IMR-90 (cell line): ENCODE measurements around the gene SLC22A12. TPM values are rescaled to one million over a fixed set of nuclear protein-coding genes. Genes with fewer than 3 reads are reported as not detected.

ENCODE experiments used
- ATAC-seq: fragments of 200-7000 bp; cut with Tn5 transposase; 2 replicates; pipeline ENCODE4 v1.9.1; 2020; ENCODE audit warnings: low read depth, mild to moderate bottlenecking, moderate library complexity
- BruUV-seq: library from RNA; stranded (reverse); fragments of 400-500 nt; replicated peaks from 2 replicates; lab custom pipeline; 2021; lab: Mats Ljungman, UMichigan
- CTCF ChIA-PET: fragments of 300-600 bp; formaldehyde crosslinking; extraction: SDS; loops from one replicate; lab custom pipeline; 2021; ENCODE audit warnings: antibody characterized with exemption; lab: Yijun Ruan, JAX
- POLR2A ChIA-PET: fragments of 300-600 bp; sonication (Branson Sonifier 250); formaldehyde crosslinking; loops from one replicate; lab custom pipeline; 2022; ENCODE audit warnings: antibody characterized with exemption; ENCODE audit not compliant: unreplicated experiment; lab: Charles Lee
- DNase-seq: peaks from one replicate; pipeline ENCODE4 v3.0.0; 2013
- H2AFZ ChIP-seq: replicated peaks from 2 replicates; pipeline ENCODE3; 2013; ENCODE audit warnings: low read length, mild to moderate bottlenecking; ENCODE audit not compliant: poor library complexity
- H2AK5ac ChIP-seq: 2 replicates; pipeline ENCODE4 v1.6.1; 2013; ENCODE audit warnings: low read depth, low read length, inconsistent platforms
- H2AK9ac ChIP-seq: replicated peaks from 2 replicates; pipeline ENCODE3; 2013; ENCODE audit warnings: mild to moderate bottlenecking, low read depth, low read length, moderate library complexity; ENCODE audit not compliant: poor library complexity
- H2BK120ac ChIP-seq: 2 replicates; pipeline ENCODE4 v1.6.1; 2013; ENCODE audit warnings: low read depth, low read length, inconsistent platforms
- H2BK15ac ChIP-seq: 3 replicates; pipeline ENCODE4 v1.6.1; 2013; ENCODE audit warnings: low read depth, low read length, inconsistent platforms
- H2BK20ac ChIP-seq: 2 replicates; pipeline ENCODE4 v1.6.1; 2013; ENCODE audit warnings: low read depth, mild to moderate bottlenecking, inconsistent platforms, low read length, moderate library complexity
- H2BK5ac ChIP-seq: 2 replicates; pipeline ENCODE4 v1.6.1; 2013; ENCODE audit warnings: mild to moderate bottlenecking, low read depth, low read length, inconsistent platforms; ENCODE audit not compliant: poor library complexity, severe bottlenecking
- H3K14ac ChIP-seq: replicated peaks from 2 replicates; pipeline ENCODE4 v1.6.1; 2013; ENCODE audit warnings: low read depth, low read length, inconsistent platforms
- H3K18ac ChIP-seq: 2 replicates; pipeline ENCODE4 v1.6.1; 2013; ENCODE audit warnings: low read depth, low read length, control low read depth
- H3K23ac ChIP-seq: 2 replicates; pipeline ENCODE4 v1.6.1; 2013; ENCODE audit warnings: low read depth, low read length, inconsistent platforms
- H3K27ac ChIP-seq: 2 replicates; pipeline ENCODE4 v1.5.1; 2013; ENCODE audit warnings: mild to moderate bottlenecking, control low read depth, low read length; ENCODE audit not compliant: insufficient read depth
- H3K27me3 ChIP-seq: 2 replicates; pipeline ENCODE4 v1.6.1; 2013; ENCODE audit warnings: low read length; ENCODE audit not compliant: control insufficient read depth, insufficient read depth
- H3K36me3 ChIP-seq: 2 replicates; pipeline ENCODE4 v1.6.1; 2013; ENCODE audit warnings: low read length, mixed read lengths; ENCODE audit not compliant: control insufficient read depth, insufficient read depth
- H3K4ac ChIP-seq: 2 replicates; pipeline ENCODE4 v1.6.1; 2013; ENCODE audit warnings: low read depth, low read length, inconsistent platforms
- H3K4me1 ChIP-seq: 2 replicates; pipeline ENCODE4 v1.6.1; 2013; ENCODE audit warnings: low read length, mixed read lengths; ENCODE audit not compliant: control insufficient read depth, insufficient read depth
- H3K4me2 ChIP-seq: 2 replicates; pipeline ENCODE4 v1.6.1; 2013; ENCODE audit warnings: low read depth, mild to moderate bottlenecking, control low read depth, low read length, moderate library complexity
- H3K4me3 ChIP-seq: 2 replicates; pipeline ENCODE4 v1.5.1; 2013; ENCODE audit warnings: low read depth, mild to moderate bottlenecking, control low read depth, low read length, moderate library complexity; ENCODE audit not compliant: insufficient read depth
- H3K56ac ChIP-seq: 2 replicates; pipeline ENCODE4 v1.6.1; 2013; ENCODE audit warnings: low read length, inconsistent platforms; ENCODE audit not compliant: insufficient read depth; ENCODE audit errors: extremely low read depth
- H3K79me1 ChIP-seq, 2 experiments: 2 replicates each; pipeline ENCODE4 v1.6.1; 2013; ENCODE audit warnings: low read length in 2 of 2, inconsistent platforms in 1 of 2, low read depth in 1 of 2
- H3K9ac ChIP-seq: 2 replicates; pipeline ENCODE4 v1.6.1; 2013; ENCODE audit warnings: low read depth, low read length, control low read depth
- H3K9me1 ChIP-seq: 2 replicates; pipeline ENCODE4 v1.6.1; 2013; ENCODE audit warnings: low read length, inconsistent platforms; ENCODE audit not compliant: insufficient read depth
- H3K9me3 ChIP-seq: 2 replicates; pipeline ENCODE4 v1.6.1; 2013; ENCODE audit warnings: low read length; ENCODE audit not compliant: control insufficient read depth, insufficient read depth
- H4K20me1 ChIP-seq: 2 replicates; pipeline ENCODE4 v1.6.1; 2013; ENCODE audit warnings: low read length, inconsistent platforms; ENCODE audit not compliant: insufficient read depth
- H4K5ac ChIP-seq: 2 replicates; pipeline ENCODE4 v1.6.1; 2013; ENCODE audit warnings: mild to moderate bottlenecking, low read depth, low read length, control low read depth
- H4K8ac ChIP-seq, 2 experiments: 2 replicates each; pipeline ENCODE4 v1.6.1; 2013; ENCODE audit warnings: low read depth in 2 of 2, low read length in 2 of 2, control low read depth in 1 of 2, inconsistent platforms in 1 of 2
- H4K91ac ChIP-seq: 2 replicates; pipeline ENCODE4 v1.6.1; 2013; ENCODE audit warnings: low read depth, low read length, inconsistent platforms; ENCODE audit not compliant: insufficient read depth
- BHLHE40 ChIP-seq: fragments of 150-350 bp; IDR thresholded peaks from 2 replicates; pipeline ENCODE4 v1.6.1; 2016; ENCODE audit warnings: mild to moderate bottlenecking, low read depth, low read length
- CEBPB ChIP-seq: IDR thresholded peaks from 2 replicates; pipeline ENCODE4 v1.6.1; 2012; ENCODE audit warnings: low read depth, low read length, improper control_type of control experiment
- CHD1 ChIP-seq: IDR thresholded peaks from 2 replicates; pipeline ENCODE4 v1.6.1; 2012; ENCODE audit warnings: low read depth, low read length, improper control_type of control experiment
- FOS ChIP-seq: fragments of 150-350 bp; IDR thresholded peaks from 2 replicates; pipeline ENCODE4 v1.6.1; 2016; ENCODE audit warnings: low read depth, low read length
- MAZ ChIP-seq: IDR thresholded peaks from 2 replicates; pipeline ENCODE4 v1.6.1; 2012; ENCODE audit warnings: low read depth, mild to moderate bottlenecking, low read length, improper control_type of control experiment, moderate library complexity, borderline replicate concordance
- MXI1 ChIP-seq: IDR thresholded peaks from 2 replicates; pipeline ENCODE4 v1.6.1; 2012; ENCODE audit warnings: low read depth, mild to moderate bottlenecking, low read length, moderate library complexity, borderline replicate concordance
- POLR2A ChIP-seq: IDR thresholded peaks from 2 replicates; pipeline ENCODE4 v1.6.1; 2012; ENCODE audit warnings: mild to moderate bottlenecking, low read depth, low read length
- RAD21 ChIP-seq: IDR thresholded peaks from 2 replicates; pipeline ENCODE4 v1.6.1; 2012; ENCODE audit warnings: low read length, improper control_type of control experiment
- RFX5 ChIP-seq: IDR thresholded peaks from 2 replicates; pipeline ENCODE4 v1.8.0; 2012; ENCODE audit warnings: low read depth, mild to moderate bottlenecking, low read length, moderate library complexity
- SMC3 ChIP-seq: fragments of 150-350 bp; IDR thresholded peaks from 2 replicates; pipeline ENCODE4 v1.6.1; 2016; ENCODE audit warnings: low read depth, mild to moderate bottlenecking, antibody characterized with exemption, low read length, moderate library complexity
- WGBS, 2 experiments: methylation state at CpG; one replicate each; pipeline versions ENCODE4 v1.1.5 to v1.1.7; 2013; ENCODE audit warnings: missing lambda C conversion rate in 2 of 2; ENCODE audit not compliant: insufficient read length in 1 of 2; ENCODE audit errors: extremely low coverage in 2 of 2; 5-methylcytosine and 5-hydroxymethylcytosine counted together
- dilution Hi-C: fragments of 300-500 bp; cut with HindIII; formaldehyde crosslinking; loops from one replicate; pipeline ENCODE4 v1.14.3; 2018; ENCODE audit warnings: low sequenced_read_pairs; ENCODE audit not compliant: unreplicated experiment
- in situ Hi-C: fragments of 300-500 bp; cut with MboI; formaldehyde crosslinking; loops from 3 replicates; pipeline ENCODE4 v1.14.3; 2019; ENCODE audit warnings: low sequenced_read_pairs, inconsistent platforms, mixed read lengths
- intact Hi-C: fragments of 100-400 bp; cut with micrococcal nuclease; formaldehyde crosslinking; loops from 2 replicates; pipeline ENCODE4 v1.10.0; 2022
- polyA plus RNA-seq, 3 experiments: library from polyadenylated mRNA; depleted of rRNA; stranded (reverse); fragments of >200 nt; gene quantifications; 2 replicates each; pipeline ENCODE4 v1.2.3, GENCODE V29; 2012; ENCODE audit warnings: low replicate concordance in 1 of 3
- total RNA-seq: library from RNA; depleted of rRNA; stranded (reverse); fragments of >200 nt; gene quantifications from 2 replicates; pipeline ENCODE4 v1.2.3, GENCODE V29; 2012
- TF ChIP-seq, protein P1 (sequence below): conservative IDR thresholded peaks from 2 replicates; pipeline ENCODE4 v1.5.1; 2012; ENCODE audit warnings: mild to moderate bottlenecking, low read depth, low read length, improper control_type of control experiment
- TF ChIP-seq, protein P2 (sequence below): fragments of 150-350 bp; IDR thresholded peaks from 2 replicates; pipeline ENCODE4 v1.6.1; 2016; ENCODE audit warnings: low read depth, mild to moderate bottlenecking, low read length, moderate library complexity, borderline replicate concordance
- TF ChIP-seq, protein P3 (sequence below): fragments of 150-350 bp; IDR thresholded peaks from 2 replicates; pipeline ENCODE4 v1.6.1; 2017; ENCODE audit warnings: mild to moderate bottlenecking, antibody characterized with exemption, low read length, low read depth

SLC22A12 gene
- total and polyA plus RNA-seq, 2 of the 4 experiments (the other 2 are of a cell fraction) = not detected

DNA sequence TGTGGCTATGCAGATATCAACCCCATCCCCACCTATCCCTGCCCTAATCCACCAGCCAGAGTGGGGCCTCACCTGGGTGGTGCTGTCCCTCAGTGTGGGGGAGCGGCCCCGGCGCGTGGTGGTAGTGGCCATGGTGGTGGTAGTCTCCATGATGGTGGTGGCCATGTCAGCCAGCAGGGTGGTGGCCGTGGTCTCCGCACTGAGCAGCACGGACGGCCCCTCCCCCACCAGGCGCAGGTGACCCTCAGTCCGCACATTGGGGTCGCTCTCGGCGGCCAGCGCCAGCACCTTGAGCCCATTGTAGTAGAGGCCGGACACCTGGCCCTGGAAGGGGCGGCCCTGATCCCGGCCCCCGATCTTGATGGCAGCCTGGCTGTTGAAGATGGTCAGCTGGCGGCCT lies 31.7 kb downstream of the SLC22A12 start:
- POLR2A ChIA-PET = no interaction called here
- no peak overlapping the region for H3K56ac ChIP-seq
- DNase-seq (no peak), ATAC-seq (no peak)
- no peak overlapping the region for H3K4me3 ChIP-seq
- TF ChIP-seq RFX5 = no peak
- TF ChIP-seq BHLHE40 = no peak
- TF ChIP-seq MXI1 = no peak
- no peak for TF ChIP-seq POLR2A
- no peak for TF ChIP-seq FOS
- TF ChIP-seq SMC3 = no peak
- TF ChIP-seq, protein P1, sequence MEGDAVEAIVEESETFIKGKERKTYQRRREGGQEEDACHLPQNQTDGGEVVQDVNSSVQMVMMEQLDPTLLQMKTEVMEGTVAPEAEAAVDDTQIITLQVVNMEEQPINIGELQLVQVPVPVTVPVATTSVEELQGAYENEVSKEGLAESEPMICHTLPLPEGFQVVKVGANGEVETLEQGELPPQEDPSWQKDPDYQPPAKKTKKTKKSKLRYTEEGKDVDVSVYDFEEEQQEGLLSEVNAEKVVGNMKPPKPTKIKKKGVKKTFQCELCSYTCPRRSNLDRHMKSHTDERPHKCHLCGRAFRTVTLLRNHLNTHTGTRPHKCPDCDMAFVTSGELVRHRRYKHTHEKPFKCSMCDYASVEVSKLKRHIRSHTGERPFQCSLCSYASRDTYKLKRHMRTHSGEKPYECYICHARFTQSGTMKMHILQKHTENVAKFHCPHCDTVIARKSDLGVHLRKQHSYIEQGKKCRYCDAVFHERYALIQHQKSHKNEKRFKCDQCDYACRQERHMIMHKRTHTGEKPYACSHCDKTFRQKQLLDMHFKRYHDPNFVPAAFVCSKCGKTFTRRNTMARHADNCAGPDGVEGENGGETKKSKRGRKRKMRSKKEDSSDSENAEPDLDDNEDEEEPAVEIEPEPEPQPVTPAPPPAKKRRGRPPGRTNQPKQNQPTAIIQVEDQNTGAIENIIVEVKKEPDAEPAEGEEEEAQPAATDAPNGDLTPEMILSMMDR = no peak
- TF ChIP-seq MAZ = no peak
- no peak for TF ChIP-seq CEBPB
- no peak for TF ChIP-seq CHD1
- TF ChIP-seq, protein P2, sequence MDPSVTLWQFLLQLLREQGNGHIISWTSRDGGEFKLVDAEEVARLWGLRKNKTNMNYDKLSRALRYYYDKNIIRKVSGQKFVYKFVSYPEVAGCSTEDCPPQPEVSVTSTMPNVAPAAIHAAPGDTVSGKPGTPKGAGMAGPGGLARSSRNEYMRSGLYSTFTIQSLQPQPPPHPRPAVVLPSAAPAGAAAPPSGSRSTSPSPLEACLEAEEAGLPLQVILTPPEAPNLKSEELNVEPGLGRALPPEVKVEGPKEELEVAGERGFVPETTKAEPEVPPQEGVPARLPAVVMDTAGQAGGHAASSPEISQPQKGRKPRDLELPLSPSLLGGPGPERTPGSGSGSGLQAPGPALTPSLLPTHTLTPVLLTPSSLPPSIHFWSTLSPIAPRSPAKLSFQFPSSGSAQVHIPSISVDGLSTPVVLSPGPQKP = no peak
- TF ChIP-seq RAD21 = no peak
- TF ChIP-seq, protein P3, sequence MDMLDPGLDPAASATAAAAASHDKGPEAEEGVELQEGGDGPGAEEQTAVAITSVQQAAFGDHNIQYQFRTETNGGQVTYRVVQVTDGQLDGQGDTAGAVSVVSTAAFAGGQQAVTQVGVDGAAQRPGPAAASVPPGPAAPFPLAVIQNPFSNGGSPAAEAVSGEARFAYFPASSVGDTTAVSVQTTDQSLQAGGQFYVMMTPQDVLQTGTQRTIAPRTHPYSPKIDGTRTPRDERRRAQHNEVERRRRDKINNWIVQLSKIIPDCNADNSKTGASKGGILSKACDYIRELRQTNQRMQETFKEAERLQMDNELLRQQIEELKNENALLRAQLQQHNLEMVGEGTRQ = no peak
- H4K20me1 ChIP-seq = no peaks in the 10 kb centered on the region; the same call in 1 of the 2 replicates
- no peak overlapping the region for H3K14ac ChIP-seq
- H3K18ac ChIP-seq = no peak overlapping the region
- in situ Hi-C loops (no loop called here), intact Hi-C loops (no loop called here), dilution Hi-C loops (no loop called here)
- no peaks in the 10 kb centered on the region for H3K9me1 ChIP-seq
- no peak overlapping the region for H3K9ac ChIP-seq
- H2BK15ac ChIP-seq = no peak overlapping the region
- no peaks in the 10 kb centered on the region for H3K9me3 ChIP-seq
- H2BK120ac ChIP-seq = no peak overlapping the region
- H2AK5ac ChIP-seq = no peak overlapping the region
- H2BK20ac ChIP-seq = no peak overlapping the region
- BruUV-seq = no TSS peak
- H4K91ac ChIP-seq = no peak overlapping the region
- WGBS, 2 experiments = 87% methylated on average over 4 of the region's 19 CpGs; no CpG with 5 or more reads in 1 of the 2 experiments
- no peak overlapping the region for H3K4ac ChIP-seq
- H3K27me3 ChIP-seq = peaks cover 42% of the 10 kb centered on the region
- CTCF ChIA-PET = no interaction called here
- no peak overlapping the region for H3K4me2 ChIP-seq
- no peak overlapping the region for H2AK9ac ChIP-seq
- H3K36me3 ChIP-seq = no peaks in the 10 kb centered on the region
- no peak overlapping the region for H4K5ac ChIP-seq
- no peaks in the 10 kb centered on the region for H3K79me1 ChIP-seq
- H3K27ac ChIP-seq = no peak overlapping the region
- no peak overlapping the region for H3K23ac ChIP-seq
- no peaks in the 10 kb centered on the region for H3K4me1 ChIP-seq
- H2BK5ac ChIP-seq = no peak overlapping the region
- no peak overlapping the region for H2AFZ ChIP-seq
- H4K8ac ChIP-seq = no peak overlapping the region
